GM12891 (cell line): ENCODE results near the gene AAK1.

Experiments
- POLR2A ChIP-seq: IDR thresholded peaks from 2 replicates; pipeline ENCODE4 v1.6.1; 2011; ENCODE audit warnings: low read depth, low read length, control low read depth
- SPI1 ChIP-seq: IDR thresholded peaks from 2 replicates; pipeline ENCODE4 v1.6.1; 2011; ENCODE audit warnings: low read depth, low read length, control low read depth
- TAF1 ChIP-seq: IDR thresholded peaks from 2 replicates; pipeline ENCODE4 v1.6.1; 2011; ENCODE audit warnings: low read depth, low read length, control low read depth

DNA sequence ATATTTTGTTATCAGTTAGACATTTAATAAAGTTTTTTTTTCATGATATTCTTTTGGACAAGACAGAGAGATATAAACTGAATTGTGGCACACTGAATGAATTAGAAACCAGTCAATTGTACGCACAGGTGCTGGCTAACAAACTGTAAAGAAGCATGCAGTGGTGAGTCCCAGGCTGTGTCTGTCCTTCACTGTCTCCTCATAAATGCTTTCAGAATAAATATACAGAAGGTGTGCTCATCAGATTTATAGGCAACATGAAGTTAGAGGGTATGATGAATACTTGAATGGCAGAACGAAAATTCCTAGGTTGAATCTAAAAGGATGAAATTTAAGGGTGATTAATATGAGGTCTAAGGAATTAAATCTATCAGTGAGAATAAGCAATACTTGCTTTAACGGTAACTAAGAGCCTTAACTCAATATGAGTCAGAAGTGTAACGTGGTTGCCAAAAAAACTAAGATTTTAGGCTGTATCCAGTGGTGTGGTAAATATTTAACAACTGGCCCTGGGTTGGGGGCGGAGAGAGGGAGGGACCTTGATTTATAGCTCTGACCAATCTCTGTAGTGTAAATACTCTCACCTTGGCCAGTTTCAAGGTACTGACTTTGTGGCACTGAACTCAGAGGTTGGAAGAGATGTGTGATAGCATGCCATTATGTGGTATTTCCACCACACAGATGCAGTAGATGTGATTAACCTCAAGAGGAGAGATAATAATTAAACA is 41.9 kb upstream of the AAK1 start:
- no peak for TF ChIP-seq POLR2A
- TF ChIP-seq TAF1 = no peak
- TF ChIP-seq SPI1 = no peak
